ENCODE results near the gene LIME1. TPM values are rescaled to one million over a fixed set of nuclear protein-coding genes. Genes with fewer than 3 reads are reported as not detected.

Gene LIME1
- total and polyA plus RNA-seq, 9 of the 15 experiments (the other 6 are each of a cell fraction or from before 2014, with no cell fraction given): 0.11 to 17.1 (median 2.8) TPM; not detected in 2

DNA sequence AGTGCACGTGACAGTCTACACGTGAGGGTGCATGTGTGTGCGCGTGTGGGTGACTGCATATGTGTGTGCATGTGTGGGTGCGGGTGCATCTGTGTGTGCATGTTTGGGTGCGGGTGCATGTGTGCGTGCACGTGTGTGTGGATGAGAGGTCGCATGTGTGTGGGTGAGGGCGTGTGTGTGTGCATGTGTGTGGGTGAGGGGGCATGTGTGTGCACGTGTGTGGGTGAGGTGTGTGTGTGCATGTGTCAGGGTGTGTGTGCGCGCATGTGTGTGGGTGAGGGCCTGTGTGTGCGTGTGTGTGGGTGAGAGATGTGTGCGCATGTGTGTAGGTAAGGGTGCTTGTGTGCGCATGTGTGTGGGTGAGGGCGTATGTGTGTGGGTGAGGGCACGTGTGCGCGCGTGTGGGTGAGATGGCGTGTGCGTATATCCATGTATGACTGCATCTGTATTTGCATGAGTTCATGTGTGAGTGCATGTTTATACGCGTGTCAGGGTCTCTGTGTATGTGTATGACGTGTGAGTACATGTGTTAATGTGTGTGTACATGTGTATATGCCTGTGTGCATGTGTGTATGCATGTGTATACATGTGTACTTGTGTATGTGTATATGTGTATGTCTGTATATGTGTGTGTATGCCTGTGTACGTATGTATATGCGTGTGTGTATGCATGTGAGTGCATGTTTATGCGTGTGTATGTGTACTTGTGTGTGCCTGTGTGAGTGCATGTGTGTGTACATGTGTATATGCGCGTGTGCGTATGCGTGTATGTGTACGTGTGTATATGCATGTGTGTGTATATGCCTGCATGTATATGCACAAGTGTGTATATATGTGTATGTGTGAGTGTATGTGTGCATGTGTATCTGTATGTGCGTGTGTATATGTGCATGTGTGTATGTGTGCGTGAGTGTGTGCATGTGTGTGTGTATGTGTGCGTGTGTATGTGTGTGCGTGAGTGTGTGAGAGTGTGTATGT lies 4.1 kb upstream of the LIME1 start (continued):
- TF ChIP-seq TARDBP (IDR thresholded peaks at IDR 0.05) (no peak), HMG20B (CRISPR knock-in tag; IDR thresholded peaks at IDR 0.05) (no peak), PRPF4 (IDR thresholded peaks at IDR 0.05; ENCODE audit: insufficient read depth, low read depth, low read length, poor library complexity, severe bottlenecking) (no peak), ZNF184 (CRISPR knock-in tag; IDR thresholded peaks at IDR 0.05) (no peak), KLF16 (IDR thresholded peaks at IDR 0.05) (no peak), BRD9 (IDR thresholded peaks at IDR 0.05; ENCODE audit: low read depth, partially characterized antibody) (no peak), ZNF24 (IDR thresholded peaks at IDR 0.05) (no peak), OTX1 (CRISPR knock-in tag; IDR thresholded peaks at IDR 0.05) (0 out of 2 replicates have a peak, but pooled peaks have one; percentile 45), POLR2G (IDR thresholded peaks at IDR 0.05; ENCODE audit: low read depth, low read length) (peak; percentile 43), PTRF (tag; IDR thresholded peaks at IDR 0.05) (no peak), FOXJ2 (tag; IDR thresholded peaks at IDR 0.05) (no peak), NCOA2 (IDR thresholded peaks at IDR 0.05; ENCODE audit: partially characterized antibody in 2 of 2) (no peak), EP300 (IDR thresholded peaks at IDR 0.05; ENCODE audit: low read length) (no peak), POLR2A (conservative IDR thresholded peaks at IDR 0.05) (0 out of 2 replicates have a peak, but pooled peaks have one; percentile 20)
- TF ChIP-seq, protein P1, sequence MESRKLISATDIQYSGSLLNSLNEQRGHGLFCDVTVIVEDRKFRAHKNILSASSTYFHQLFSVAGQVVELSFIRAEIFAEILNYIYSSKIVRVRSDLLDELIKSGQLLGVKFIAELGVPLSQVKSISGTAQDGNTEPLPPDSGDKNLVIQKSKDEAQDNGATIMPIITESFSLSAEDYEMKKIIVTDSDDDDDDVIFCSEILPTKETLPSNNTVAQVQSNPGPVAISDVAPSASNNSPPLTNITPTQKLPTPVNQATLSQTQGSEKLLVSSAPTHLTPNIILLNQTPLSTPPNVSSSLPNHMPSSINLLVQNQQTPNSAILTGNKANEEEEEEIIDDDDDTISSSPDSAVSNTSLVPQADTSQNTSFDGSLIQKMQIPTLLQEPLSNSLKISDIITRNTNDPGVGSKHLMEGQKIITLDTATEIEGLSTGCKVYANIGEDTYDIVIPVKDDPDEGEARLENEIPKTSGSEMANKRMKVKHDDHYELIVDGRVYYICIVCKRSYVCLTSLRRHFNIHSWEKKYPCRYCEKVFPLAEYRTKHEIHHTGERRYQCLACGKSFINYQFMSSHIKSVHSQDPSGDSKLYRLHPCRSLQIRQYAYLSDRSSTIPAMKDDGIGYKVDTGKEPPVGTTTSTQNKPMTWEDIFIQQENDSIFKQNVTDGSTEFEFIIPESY (CRISPR knock-in tag; IDR thresholded peaks at IDR 0.05): no peak
- TF ChIP-seq, protein P2, sequence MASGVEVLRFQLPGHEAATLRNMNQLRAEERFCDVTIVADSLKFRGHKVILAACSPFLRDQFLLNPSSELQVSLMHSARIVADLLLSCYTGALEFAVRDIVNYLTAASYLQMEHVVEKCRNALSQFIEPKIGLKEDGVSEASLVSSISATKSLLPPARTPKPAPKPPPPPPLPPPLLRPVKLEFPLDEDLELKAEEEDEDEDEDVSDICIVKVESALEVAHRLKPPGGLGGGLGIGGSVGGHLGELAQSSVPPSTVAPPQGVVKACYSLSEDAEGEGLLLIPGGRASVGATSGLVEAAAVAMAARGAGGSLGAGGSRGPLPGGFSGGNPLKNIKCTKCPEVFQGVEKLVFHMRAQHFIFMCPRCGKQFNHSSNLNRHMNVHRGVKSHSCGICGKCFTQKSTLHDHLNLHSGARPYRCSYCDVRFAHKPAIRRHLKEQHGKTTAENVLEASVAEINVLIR (CRISPR knock-in tag; IDR thresholded peaks at IDR 0.05): no peak
- TF ChIP-seq, protein P3, sequence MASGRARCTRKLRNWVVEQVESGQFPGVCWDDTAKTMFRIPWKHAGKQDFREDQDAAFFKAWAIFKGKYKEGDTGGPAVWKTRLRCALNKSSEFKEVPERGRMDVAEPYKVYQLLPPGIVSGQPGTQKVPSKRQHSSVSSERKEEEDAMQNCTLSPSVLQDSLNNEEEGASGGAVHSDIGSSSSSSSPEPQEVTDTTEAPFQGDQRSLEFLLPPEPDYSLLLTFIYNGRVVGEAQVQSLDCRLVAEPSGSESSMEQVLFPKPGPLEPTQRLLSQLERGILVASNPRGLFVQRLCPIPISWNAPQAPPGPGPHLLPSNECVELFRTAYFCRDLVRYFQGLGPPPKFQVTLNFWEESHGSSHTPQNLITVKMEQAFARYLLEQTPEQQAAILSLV (tag; IDR thresholded peaks at IDR 0.05): no peak
- TF ChIP-seq, protein P4, sequence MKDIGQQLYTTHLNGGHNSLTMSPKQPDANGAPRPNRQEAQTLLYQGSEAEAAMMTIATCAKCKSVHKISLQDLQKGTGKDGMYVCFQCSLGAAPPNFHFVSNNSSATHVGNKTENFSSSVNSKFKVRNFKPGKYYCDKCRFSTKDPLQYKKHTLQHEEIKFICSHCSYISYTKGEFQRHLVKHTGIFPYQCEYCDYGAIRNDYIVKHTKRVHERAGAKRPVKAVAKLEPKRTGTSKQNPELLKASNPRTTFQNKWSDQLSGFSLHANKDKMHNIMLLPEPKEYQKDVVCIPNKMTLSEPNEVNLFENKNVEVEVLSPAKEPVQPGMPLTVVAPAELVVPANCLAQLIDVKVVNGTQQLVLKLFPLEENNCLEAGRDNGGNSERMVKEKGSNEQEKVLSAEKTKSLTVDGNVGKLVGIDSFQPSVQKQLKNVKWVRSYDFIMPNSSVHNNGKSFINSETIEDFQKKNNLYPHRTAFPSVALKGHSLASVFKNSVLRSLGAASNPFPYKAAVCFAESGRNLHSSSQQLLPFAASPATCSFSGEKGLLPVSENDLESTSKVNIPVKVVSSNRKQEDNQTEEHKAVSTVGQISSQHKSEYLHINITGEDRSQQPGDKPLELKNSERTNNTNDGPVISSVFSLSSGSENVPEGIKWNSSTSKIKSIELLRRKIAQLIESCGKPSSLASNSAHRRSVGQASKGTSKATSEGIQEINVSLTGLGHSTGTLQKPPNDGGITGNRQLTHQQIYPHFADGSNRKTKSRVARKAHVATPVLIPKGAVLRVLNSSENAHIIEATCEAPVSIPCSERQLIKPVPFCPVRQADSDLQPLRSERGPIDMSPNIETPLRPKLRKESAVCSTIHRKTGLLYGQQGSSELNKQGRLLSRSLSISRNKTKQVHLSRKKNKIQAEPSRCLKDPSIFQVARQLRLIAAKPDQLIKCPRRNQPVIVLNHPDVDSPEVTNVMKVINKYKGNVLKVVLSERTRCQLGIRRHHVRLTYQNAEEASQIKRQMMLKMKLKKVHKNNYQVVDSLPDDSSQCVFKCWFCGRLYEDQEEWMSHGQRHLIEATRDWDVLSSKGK (CRISPR knock-in tag; IDR thresholded peaks at IDR 0.05): no peak
